GM21825 (cell line): Measurements from ENCODE around the gene GOLGA6L9.
"Not testable (repeated sequence)": the region's sequence is repeated elsewhere in the genome, so short reads cannot be mapped to it uniquely, and the experiment has no call there.

Experiments used
- ATAC-seq: cut with Tn5 transposase; IDR thresholded peaks from one replicate; pipeline ENCODE4 v1.9.1; 2021; ENCODE audit warnings: mild to moderate bottlenecking, moderate library complexity; ENCODE audit not compliant: unreplicated experiment

Gene GOLGA6L9

DNA sequence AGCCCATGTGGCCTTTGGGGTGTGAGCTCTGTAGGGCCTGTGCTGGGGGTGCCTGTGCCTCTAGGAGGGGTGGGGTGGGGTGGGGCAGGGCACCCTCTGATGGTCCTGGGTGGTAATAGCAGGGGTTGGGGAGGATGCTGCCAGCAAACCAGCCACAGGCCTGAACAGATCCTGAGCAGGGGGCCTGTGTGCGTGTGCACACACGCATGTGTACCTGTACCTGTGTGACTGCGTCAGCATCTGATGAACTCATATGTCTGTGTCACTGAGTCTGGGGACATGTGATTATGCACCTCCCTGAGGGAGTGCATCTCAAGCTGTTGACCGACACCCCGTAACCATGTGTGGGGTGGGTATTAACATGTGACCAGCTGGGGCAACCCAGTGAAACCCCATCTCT, 36.0 kb downstream of the GOLGA6L9 start:
- ATAC-seq: not testable (repeated sequence)

DNA sequence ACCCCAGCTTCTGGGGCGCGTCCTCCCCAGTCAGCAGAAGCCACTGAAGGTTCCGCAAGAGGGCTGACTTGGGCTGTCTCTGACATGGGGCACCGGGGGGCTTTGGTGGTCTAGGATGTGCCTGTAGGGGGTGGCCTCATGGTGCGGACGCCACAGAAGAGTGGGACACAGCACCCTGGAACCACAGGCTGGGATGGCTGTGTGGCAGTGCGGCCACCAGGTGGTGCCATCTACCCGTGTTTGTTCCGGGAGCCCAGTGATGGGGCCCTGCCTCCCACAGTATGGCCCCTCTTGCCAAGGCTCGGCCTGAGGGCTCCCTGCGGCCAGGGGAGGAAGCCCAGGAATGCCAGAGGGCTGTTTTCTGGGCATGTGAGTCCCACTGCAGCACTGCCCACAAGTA, 38.6 kb downstream of the GOLGA6L9 start:
- ATAC-seq: peak; percentile 93

DNA sequence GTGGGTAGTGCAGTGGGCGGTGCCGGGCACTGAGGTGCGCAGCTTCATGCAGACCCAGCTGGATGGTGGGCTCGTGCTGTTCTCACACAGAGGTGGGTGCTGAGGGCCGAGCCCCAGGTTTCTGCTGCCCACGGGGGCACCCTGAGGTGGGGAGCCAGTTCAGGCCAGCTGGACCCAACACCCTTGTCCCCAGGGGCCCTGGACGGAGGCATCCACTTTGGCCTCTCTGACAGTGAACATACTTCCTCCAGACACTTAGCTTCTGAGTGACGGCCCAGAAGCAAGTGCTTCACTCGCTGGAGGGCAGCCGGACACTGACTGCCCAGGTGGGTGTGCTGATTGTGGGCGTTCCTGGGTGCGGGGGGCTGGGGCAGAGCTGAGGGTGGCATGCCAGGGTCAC, 39.8 kb downstream of the GOLGA6L9 start:
- ATAC-seq: not testable (repeated sequence)

DNA sequence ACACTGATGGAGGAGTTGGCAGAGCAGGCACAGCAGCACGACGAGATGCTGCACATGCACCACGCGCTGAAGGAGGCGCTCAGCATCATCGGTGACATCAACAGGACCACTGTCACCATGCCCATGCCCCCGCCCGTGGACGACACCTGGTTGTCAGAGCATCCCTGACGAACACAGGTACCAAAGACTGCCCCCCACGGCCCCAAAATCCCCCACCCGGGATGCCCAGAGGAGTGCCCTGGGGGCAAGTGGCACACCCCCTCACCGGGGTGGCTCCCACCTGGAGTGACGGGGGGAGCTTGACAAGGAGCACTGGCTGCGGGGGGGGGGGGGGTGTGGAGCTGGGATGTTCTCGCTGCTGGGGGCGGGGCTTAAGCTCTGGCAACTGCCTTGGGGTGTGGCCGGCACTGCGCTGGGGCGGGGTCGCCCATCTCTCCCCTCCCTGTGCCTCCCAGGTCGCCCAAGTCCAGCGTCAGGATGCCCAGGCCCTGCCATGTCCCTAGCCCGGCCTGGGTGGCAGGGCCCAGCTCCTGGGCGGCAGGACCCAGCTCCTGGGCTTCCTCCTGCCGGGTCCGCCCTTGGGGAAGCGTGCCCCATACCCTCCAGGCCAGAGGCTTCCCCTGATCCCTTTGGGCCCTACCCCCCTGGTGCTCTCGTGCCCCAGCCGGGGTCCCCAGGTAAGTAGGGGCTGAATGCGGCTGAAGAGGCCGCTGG, 42.8 kb downstream of the GOLGA6L9 start:
- not testable (repeated sequence) for ATAC-seq

DNA sequence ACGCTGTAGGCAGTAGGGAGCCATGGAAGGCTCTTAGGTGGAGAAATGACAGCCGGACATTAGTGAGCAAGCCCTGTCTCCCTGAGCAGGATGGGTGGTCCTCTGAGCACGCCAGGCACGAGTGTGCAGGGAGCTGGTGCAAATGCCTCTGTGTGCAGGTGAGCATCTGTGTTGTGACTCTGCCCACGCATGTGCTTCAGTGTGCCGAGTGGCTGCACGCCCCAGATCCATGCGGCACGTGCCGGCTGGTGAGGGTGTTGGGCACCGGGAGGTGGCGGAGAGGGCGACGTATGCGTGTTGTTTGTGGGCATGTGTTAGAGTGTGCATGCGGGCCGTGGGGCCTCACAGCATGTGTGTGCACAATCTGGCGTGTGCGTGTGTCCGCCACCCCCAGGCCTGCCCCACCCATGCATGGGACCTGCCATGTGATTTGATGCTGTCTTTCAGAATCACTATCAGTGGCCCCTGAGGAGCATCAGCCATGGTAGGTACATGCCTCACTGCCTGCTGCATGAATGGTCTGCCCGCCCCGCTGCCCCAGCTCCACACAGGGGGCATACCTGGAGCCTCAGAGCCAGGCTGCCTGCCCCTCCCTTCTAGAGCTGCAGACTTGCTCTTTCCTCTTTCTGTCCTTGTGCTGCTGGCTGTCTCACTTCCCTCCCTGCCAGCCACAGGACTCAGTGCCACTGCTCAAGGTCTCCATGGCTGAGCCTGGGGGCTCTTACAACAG, 45.1 kb downstream of the GOLGA6L9 start:
- ATAC-seq: not testable (repeated sequence)

DNA sequence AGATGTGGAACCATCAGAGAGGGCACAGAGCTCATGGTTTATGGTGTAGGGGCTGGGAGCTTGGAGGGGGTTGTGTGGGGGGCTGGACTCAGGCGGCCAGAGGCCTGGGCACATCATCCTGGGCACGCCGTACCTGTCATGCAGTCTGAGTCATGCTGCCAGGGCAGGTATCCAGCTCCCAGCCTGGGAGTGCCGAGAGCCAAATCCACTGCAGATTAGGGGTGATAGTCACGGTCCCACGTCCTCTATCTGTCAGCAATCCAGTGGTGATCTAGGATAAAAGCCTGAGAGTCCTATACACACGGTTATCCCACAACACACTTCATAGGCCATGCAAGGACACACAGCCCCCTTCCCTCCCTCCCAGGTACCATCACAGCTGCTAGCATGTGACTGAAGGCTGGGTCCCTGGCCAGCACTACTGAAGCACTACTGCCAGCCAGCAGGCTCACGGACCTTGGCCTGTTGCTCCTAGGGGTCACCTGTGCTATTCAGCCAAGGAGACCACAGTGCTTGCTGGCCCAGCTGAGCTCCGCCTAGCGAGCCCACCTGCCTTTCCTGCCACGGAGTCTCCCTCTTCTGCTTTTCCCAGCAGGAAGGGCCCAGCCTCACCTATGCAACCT, 45.8 kb downstream of the GOLGA6L9 start:
- ATAC-seq: not testable (repeated sequence)

DNA sequence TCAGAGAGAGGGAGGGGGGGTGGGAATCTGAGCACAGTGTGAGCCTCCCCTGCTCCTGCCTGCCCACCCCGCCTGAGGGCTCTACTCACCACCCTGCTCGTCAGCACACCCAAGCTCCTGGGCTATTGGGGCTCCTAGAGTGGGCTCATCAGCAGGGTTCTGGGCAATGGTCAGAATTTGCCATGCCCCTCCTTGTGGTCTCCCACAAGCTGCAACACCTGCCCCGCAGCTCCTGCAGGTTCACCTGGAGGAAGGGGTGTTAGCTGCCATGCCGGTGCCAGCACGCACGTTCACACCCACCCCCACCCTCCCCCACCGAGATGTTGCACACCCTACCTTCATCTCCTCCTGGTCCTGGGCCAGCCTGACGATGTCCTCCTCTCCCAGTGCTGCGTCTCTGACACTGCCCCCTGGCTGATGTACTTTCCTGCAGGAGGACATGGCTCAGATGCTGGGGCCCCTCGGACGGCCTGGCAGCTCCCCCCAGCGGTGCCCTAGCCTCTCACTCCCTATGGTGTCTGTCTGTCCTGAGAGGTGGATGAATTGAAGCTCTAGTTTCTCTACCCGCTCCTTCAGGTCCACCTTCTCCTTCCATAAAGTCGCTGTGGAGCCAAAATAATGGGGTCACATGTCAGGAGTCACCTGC, 47.2 kb downstream of the GOLGA6L9 start:
- not testable (repeated sequence) for ATAC-seq

DNA sequence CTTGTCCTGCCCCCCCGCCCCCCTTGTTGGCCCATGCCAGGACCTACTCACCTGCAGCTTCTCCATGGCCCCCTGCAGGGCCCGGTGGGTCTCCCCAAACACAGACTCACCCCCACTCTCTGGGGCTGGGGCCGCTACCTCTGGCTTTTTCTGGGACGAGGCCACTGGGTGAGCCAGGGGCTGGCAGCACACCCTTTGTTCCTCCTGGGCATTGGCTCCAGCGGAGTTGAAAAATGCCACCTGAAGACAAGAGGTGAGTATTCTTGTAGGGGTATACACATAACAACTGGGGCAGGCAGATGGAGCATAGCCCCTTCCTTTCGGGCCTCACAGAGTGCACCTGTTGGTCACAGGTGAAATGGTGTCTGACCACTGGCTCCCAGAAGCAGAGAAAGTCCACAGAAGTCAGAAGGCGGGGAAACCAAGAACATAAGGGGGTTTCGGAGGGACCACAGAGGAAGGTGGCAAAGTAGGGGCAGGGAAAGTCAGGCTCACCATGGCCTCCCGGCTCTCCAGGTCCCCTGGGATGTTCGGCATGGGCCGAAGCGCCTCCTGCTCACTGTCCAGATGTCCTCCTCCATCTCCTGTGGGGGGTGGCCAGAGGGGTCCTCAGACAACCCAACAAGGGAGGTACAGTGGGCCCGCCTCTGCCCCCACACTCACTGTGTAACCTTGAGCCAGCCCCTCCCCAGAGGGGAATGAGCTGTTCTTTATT, 47.9 kb downstream of the GOLGA6L9 start:
- not testable (repeated sequence) for ATAC-seq
